ENCODE results near the gene TMEM134.

DNA sequence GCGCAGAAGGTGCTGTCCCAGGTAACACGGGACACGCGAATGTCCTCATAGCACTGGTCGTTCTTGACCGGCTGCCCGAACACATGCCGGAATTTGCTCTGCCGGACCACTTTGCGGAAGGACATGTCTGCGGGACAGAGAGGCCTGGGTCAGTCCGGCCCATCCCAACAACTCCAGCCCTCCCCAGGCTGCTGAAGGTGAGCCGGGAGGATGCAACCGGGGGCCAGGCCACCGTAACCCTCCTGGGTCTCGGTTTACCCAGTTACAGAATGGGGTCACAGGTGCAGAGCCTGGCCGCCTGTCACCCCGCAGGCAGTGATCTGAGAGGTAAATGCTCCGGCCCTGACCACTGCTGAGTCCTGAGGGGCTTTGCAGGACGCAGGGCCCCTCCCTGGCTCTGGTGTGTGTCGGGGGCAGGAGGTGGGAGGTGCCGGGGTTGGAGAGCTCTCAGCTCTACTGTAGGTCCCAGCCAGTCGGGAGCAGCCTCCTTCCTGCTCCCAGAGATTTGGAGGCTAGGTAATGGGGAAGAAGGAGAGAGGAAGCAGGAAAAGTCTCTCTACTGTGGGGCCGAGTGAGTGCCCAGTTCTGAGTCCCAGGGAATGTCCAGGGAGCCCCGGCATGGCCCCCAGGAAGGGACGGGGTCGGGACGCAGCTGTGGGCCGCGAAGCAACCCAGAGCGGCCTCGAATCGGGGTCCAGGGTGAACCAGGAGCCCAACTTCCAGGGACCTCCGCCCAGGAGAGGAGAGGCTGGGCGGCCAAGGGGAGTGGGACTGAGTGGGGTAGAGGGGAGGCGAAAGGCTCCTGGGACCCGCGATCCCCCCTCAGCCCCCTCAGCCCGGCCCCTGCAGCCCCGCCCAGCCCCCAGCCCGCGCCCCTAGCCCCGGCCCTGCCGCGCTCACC lies 26.3 kb downstream of the TMEM134 start:
- TF ChIP-seq EZH2 (IDR thresholded peaks at IDR 0.05; ENCODE audit: borderline replicate concordance, low read depth, low read length, poor library complexity, severe bottlenecking) = no peak
- TF ChIP-seq, protein P1, sequence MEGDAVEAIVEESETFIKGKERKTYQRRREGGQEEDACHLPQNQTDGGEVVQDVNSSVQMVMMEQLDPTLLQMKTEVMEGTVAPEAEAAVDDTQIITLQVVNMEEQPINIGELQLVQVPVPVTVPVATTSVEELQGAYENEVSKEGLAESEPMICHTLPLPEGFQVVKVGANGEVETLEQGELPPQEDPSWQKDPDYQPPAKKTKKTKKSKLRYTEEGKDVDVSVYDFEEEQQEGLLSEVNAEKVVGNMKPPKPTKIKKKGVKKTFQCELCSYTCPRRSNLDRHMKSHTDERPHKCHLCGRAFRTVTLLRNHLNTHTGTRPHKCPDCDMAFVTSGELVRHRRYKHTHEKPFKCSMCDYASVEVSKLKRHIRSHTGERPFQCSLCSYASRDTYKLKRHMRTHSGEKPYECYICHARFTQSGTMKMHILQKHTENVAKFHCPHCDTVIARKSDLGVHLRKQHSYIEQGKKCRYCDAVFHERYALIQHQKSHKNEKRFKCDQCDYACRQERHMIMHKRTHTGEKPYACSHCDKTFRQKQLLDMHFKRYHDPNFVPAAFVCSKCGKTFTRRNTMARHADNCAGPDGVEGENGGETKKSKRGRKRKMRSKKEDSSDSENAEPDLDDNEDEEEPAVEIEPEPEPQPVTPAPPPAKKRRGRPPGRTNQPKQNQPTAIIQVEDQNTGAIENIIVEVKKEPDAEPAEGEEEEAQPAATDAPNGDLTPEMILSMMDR (conservative IDR thresholded peaks at IDR 0.05; ENCODE audit: low read depth, low read length) = no peak

Data from A673 (cell line).